ENCODE data around the gene RAET1L.

DNA sequence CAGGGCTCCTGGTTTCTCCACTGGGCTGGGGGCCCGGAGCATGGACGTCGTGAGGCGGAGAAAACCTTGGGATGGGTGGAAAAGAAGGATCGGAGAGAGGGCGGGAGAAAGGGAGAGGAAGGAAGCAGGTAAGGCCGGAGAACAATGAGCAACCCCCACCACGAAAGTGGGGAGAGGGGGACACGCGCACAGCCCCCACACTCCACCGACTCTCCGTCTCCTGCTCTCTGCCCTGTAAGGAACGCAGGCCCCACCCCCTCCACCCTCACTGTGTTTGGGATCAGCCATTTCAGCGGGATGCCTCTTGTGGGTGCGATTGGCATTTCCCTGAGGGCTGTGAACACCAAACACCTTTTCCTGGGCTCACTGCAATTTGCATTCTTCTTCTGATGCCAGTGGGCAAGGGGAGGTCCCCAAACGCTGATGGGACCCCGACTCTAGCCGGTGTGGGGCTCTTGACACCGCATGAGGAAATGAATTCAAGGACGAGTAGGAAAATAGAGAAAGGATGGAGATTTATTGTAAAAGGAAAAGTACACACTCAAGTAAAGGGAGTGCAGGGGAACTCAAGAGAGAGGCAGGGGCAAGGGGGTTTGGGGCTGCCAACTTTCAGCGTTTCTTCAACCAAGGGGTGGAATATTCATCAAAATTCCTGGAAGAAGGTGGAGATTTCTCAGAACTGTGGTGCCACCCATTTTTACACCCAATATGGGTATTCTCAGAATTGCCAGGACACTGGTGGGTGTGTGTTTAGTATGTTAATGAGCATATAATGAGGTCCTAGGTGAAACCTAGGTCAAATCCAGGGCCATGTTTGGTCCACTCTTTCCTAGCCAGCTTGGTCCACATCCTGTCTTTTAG, 13.1 kb upstream of the RAET1L start:
- TF ChIP-seq CTCF (IDR thresholded peaks at IDR 0.05) (no peak), POLR2A (IDR thresholded peaks at IDR 0.05) (no peak), EP300 (IDR thresholded peaks at IDR 0.05; ENCODE audit: low read depth) (no peak), POLR2AphosphoS5 (IDR thresholded peaks at IDR 0.05) (no peak)
